ENCODE results near the gene BCAR3. TPM values are rescaled to one million over a fixed set of nuclear protein-coding genes. Genes with fewer than 3 reads are reported as not detected.
A peak's percentile ranks its signal among the peaks of the same experiment; 100 is the strongest.

BCAR3 gene
- 112 TPM in 2 replicates for total RNA-seq (2014; rRNA removed)
- polyA plus RNA-seq (2012), result 57.0 TPM

DNA sequence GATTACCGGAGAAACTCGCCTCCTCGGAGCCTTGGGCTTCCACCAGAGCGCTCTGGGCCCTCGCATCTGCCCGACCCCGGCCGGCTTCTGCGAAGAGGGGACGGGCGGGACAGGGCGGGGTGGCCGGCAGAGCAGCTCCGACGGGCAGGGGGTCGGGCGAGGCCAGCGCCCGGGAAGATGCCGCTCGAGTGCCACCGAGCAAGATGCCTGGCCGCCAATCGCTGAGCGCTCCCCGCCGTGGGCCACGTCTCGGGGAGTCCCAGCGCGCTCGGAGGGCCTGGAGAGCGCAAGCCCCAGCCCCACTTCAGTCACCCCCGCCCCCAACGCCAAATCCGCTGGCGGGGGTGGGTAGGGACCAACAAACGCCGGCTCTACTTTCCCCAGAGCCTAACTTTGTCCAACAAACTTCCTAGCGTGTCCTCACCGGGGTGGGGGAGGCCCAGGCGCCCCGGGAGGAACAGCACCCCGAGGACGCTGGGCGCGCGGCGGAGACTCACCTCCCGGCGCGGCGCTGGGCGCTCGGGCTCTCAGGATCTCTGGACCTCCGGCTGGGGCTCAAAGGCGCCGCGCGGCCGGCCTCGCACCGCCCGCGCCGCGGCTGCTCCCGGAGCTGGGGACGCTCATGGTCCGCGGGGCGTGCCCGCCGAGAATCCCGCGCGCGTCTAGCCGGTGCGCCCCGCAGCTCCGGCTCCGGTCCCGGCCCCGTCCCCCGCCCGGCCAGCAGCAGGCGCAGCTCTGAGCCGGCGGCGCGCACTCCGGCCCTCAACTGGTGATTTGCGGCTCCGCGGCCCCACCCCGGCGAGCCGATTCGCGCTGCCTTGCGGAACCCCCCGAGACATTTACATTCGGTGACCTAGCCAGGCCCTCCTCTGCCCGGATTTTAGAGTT is at the start of gene BCAR3:
TSS of gene BCAR3 (minus strand) at position 737 of the 888 bp plus-strand sequence. CDS start 6,907 bp downstream, outside the sequence.
- peak; percentile 86 for DNase-seq (ENCODE audit: low read depth)

- DNase-seq (ENCODE audit: low read depth), result no peak
These were observed 49.0 kb upstream of the BCAR3 start for GRCh38 chr1:93730621-93731020.

- DNase-seq (ENCODE audit: low read depth), result no peak
These were observed 48.3 kb upstream of the BCAR3 start for GRCh38 chr1:93729906-93730305.

- no peak for DNase-seq (ENCODE audit: low read depth)
These were observed 47.9 kb upstream of the BCAR3 start for GRCh38 chr1:93729502-93729901.

- DNase-seq (ENCODE audit: low read depth), result no peak
These were observed 47.0 kb upstream of the BCAR3 start for GRCh38 chr1:93728480-93729131.

GRCh38 chr1:93723733-93724270 is 42.2 kb upstream of the BCAR3 start:
- DNase-seq (ENCODE audit: low read depth), result no peak

- peak; percentile 64 for DNase-seq (ENCODE audit: low read depth)
These were observed 41.5 kb upstream of the BCAR3 start for GRCh38 chr1:93723110-93723509.

- DNase-seq (ENCODE audit: low read depth), result no peak
These were observed 40.7 kb upstream of the BCAR3 start for GRCh38 chr1:93722081-93723031.

DNA sequence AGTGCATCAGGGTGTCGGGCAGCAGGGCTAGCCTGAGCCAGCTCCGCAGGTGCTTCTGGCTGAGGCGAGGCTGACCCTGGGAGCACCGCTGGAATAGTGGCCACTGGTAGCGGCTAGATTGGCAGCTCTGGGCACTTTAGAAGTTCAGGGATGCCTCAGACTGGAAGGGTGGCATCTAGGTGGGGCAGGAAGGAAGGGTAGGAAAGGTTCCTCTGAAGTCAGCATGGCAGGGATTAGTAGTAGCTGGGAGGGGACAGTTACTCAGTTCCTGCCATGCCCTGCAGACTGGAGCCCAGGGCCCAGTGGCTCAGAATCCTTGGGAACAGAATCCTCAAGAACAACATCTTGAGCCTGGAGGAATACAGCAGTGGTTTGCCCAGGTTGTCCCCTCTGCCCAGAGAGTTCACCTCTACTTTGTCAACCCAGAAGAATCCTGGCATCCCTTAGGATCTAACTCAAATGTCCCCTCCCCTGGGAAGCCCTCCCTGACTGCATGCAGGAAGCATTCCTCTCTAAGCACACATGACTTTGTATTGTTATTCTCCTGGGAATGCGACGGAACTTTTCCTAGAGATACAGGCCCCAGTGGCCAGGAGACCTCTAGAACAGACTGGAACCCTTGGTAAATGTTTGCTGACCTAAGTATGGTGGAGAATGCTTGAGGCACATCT is 39.5 kb upstream of the BCAR3 start:
- DNase-seq (ENCODE audit: low read depth), result no peak

GRCh38 chr1:93717640-93718039 is 36.0 kb upstream of the BCAR3 start:
- no peak for DNase-seq (ENCODE audit: low read depth)

DNA sequence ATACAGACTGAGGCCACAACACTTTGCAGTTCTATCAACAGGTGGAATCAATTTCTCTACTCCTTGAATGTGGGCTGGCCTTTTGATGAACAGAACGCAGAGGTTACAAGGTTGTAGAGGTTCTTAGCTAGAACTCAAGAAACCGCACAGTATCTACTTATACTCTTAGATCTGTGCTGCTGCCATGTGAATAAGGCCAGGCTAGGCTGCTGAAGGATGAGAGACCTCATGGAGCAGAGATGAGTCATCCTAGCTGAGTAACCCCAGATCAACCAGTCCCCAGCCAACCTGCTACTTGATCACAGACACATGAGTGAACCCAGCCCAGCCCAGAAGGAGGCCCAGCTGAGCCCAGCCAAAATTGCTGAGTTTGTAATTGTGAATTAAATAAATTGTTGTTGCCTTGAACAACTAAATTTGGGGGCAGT is 35.3 kb upstream of the BCAR3 start:
- DNase-seq (ENCODE audit: low read depth), result peak; percentile 70

DNA sequence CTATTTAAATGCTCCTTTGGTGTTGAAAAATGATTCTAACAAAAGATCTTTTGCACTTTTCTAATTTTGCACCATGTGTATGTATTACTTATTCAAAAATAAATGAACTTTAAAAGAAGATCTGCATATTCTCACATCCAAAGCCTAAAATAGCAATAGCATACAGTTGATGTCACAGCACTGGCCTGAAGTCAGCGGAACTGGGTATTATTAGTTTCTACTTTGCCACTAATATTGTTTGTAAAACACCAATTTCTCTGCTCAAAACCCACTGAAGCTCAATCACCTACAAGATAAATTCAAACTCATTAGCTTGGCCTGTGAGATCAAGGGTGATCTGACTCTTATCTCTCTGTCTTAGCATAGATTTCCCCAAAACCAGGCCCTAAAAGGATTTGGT is 34.5 kb upstream of the BCAR3 start:
- no peak for DNase-seq (ENCODE audit: low read depth)

DNA sequence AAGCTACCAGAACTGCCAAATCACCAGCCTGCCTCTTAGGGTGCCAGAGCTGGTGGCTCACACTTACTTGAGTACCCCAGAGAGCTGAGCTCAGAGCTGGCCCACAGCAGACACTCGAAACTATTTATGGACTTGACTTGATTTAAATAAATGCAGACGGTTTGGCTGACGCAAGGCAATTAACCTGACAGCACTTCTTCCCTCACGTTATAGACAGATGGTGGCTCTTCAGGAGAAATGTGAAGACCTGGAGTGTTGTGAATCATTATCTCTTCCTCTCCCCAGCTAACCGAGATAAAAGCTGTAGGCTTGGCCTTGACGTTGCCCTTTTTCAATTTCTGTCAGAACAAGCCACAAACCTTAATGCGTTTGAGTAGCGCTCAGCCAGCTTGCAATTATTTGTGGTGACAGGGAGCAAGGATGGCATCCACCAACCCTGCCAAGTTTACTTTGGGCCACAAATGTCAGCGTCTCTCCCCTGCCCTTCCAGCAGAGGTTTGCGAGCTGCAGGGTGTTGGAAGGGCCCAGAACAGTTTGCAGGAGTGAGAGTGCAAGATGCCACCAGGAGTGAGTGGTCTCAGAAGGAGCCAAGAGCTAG is 34.0 kb upstream of the BCAR3 start:
- no peak for DNase-seq (ENCODE audit: low read depth)

- DNase-seq (ENCODE audit: low read depth), result no peak
These were observed 32.7 kb upstream of the BCAR3 start for GRCh38 chr1:93714356-93714755.

DNA sequence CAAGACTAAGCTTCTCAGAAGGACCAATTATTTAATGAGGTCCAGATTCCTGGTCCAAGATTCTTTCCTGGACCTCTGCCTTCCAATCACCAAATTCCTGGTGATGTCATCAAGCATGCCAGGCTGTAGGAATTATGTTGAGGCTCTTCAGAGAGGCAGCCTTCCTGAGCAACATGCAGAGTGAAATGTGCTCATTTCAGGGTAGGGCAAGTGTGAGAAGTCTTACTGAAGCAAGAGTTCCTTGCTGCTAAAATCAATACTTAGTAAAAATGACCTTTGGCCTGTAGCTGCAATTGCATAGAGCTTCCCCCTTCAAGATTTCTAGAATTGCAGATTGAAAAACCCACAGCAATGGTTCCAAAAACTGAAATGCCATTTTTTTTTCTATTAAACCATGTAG is 31.7 kb upstream of the BCAR3 start:
- DNase-seq (ENCODE audit: low read depth), result no peak

- no peak for DNase-seq (ENCODE audit: low read depth)
These were observed 31.1 kb upstream of the BCAR3 start for GRCh38 chr1:93712741-93713140.

DNA sequence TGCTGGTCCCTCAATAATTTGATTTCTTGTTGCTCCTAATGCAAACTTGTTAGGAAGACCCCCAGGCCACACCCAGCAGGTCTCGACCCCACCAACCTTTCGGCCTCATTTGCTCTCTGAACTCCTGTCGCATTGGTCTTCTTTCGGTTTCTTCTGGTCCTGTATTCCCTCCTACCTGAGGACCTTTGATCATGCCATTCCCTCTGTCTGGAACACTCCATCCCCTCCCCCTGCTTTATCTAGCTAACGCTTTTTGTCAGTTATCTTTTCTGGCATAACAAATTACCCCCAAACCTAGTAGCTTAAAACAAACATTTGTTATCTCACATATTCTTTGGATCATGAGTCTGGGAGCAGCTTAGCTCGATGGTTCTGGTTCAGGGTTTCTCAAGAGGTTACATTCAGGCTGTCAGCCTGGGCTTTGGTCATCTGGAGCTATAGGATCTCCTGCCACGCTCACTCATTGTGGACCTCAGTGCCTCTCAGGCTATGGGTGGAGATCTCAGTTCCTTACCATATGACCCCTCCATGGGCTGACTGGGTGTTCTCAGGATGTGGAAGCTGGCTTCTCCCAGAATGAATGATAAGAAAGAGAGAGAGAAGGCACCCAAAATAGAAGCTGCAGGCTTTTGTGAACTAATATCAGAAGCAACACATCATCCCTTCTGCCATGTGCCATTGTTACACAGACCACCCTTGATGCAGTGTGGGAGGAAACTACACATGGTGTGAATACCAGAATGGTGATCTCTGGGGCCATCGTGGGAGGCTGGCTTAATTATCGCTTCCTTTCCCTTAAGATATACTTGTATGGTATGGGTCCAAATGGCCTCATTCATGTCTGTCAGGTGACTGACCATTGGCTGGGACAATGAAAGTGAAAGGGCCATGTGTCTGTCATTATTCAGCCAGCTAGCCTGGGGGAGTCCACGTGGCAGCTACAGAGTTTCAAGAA is 29.1 kb upstream of the BCAR3 start:
- DNase-seq (ENCODE audit: low read depth), result no peak

- no peak for DNase-seq (ENCODE audit: low read depth)
These were observed 27.3 kb upstream of the BCAR3 start for GRCh38 chr1:93708734-93709481.

DNA sequence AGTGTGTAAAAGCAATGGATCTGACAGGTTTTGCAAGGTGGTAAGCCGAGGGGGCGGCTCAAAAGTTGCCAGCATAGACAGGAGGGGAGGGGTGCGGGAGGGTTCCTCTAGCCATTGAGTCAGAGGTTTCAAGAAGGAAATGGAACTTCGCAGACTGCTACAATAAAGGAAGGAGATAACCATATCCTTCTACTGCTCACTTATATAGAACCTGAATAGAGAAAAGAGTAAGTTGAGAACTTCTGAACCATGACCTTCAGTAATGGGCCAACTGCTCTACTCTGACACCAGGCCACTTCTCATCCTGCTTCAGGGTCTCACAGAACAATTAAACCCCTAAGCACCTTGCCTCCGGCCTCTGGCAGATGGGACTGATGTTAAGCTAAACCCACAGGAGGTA is 26.3 kb upstream of the BCAR3 start:
- DNase-seq (ENCODE audit: low read depth), result no peak

All from LHCN-M2 (cell line).